Kidney capillary endothelial cell (primary cell): ENCODE measurements around the gene RFX2.
A peak's percentile ranks its signal among the peaks of the same experiment; 100 is the strongest.

ENCODE experiments used
- DNase-seq: peaks from one replicate; pipeline ENCODE4 v3.0.0-alpha.2; 2018; ENCODE audit warnings: low spot score

RFX2 gene

DNA sequence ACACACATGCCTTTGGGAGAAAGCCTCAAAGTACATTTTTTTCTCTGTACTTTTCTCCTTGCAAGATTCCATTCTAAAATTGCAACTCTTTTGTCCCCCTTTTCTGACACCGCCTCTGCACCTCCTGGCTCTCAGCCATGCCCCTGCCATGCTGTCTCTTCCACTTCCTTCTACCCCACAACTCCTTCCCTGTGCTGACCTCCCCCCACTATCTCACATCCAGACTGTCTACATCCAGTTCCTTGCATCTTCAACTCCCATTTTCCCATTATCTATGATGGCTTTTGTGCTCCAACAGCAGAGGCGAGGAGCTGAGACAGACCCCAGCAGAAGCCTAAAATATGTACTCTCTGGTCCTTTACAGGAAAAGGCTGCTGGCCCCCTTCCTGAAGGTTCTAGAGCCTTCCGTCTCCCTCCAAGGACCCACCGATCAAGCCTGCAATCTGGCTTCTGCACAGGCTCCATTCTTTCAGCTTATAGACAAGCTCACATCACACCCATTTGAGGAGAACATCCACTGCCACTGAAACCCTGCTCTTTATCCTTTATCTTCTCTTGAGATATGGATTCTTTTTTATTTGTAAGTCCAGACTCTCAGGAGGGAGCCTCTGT is 50.2 kb downstream of the RFX2 start:
- DNase-seq = no peak

DNA sequence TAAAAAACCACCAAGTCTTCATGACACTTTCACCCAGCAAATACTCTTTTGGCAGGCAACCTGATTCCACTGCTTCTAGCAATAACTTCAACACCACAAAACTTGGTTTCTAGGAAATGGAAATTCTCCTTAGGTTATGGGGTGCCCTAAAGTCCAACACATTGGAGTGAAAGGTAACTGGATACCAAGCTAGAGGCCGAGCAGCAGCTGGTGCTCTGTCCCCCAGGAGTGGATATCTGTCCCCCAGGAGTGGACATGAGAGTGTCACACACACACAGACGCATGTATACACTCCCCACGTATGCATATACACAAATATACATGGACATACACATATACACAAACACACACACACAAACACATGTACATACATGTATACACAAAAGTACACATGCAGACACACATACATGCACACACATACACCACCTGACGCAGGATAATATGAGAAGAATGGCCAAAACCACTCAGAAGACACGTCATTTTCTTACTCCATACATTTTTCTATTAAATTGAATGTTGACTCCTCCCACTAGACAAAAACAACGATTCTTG is 50.8 kb downstream of the RFX2 start:
- no peak for DNase-seq

DNA sequence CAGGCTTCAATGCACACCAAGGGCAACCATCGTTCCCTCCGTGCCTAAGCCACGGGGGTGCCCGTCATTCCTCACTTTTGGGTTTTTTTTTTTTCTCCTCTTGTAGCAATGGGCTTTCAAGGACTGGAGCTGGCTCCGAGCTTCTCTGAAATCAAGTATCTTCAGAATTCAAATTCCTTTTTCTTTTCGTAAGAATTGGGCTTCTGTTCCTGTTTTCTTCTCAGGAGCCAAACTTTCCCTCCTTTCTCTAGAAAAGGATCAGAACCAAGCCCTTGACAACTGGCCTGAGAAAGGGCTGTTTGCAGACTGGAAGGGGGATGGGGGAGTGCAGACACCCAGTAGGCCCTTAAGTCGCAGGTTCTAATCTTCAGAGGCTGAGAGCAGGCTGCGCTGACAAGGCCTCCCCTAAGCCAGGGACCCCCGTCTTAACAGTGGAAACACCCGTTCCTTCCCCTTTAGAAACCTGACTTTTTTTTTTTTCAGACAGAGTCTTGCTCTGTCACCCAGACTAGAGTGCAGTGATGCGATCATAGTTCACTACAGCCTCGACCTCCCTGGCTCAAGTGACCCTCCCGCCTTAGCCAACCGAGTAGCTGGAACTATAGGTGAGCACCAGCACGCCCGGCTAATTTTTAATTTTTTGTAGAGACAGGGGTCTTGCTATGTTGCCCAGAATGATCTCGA is 51.6 kb downstream of the RFX2 start:
- no peak for DNase-seq

DNA sequence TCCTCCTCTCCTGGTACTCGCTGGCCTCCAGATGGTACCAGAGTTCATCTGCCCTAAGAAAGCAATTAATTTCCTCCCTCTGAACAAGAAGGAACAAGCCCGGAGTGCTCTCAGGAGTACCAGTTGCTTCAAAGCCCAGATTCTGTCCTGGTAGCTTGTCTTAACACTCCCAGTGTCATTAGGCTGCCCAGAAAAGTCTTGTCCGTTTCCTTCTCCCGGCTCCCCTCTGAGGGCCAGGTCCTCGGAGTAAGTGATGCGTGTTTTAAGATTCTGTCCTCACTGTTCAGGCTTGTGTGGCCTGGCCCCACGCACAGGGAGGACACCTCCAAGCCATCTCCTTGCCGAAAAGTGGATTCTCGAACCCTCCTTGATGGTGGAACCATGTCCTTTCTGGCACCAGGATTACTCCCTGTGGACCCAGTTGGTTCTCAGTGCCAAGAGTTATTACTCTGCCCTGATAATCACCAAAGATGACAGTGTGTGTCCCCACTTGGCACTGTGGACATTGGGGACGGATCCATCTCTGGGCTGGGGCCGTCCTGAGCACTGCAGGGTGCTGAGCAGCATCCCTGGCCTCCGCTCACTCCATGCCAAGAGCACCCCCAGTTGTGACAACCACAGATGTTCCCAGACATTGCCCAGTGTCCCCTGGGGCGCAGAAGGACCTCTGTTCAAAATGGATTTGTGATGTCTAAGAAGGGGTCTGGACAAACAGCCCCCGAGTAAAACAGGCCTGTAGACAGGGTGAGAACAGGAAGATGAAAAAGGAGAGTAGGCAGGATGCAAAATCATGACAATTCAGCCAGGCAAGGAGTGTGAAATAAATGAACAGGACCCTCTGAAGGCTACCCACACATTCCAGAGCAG is 52.4 kb downstream of the RFX2 start:
- no peak for DNase-seq

DNA sequence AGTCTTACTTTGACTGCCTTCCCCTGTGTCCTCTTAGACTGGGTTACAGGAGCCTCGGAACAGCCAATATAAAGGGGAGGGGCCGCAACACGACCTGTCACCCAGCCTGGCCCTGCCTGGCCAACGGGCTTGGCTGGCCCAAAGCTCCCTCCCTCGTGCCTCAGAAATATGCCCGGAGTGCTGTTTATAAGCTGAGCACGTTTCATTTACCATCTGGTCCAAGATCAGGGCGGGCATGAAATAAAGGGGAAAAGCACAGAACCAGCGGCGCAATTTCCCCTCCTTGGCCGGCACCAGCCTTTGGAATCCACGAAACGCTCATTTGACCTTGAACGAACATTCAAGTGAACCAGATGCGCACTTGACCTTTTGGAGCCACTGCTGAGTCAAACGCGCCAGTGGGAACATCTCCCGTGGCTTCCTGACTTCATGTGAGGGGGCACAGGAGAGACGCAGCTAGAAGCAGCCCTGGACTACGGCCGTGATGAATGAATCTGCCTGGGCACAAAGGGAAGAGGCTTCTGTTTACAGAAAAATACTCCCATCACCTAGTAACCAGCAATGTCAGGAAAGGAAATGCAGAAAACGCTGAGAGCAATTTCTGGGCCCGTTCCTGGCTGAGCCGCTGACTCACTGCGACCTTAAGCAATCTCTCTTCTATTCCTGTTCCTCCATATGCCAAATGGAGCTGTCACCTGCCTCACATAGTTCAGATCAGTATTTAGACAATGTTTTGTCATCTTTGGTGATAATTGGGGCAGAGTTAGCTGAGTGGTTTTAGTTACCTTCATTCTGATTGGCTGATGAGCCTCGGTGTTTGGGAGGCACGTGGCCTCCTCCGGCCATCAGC is 53.3 kb downstream of the RFX2 start:
- peak; percentile 93 for DNase-seq

DNA sequence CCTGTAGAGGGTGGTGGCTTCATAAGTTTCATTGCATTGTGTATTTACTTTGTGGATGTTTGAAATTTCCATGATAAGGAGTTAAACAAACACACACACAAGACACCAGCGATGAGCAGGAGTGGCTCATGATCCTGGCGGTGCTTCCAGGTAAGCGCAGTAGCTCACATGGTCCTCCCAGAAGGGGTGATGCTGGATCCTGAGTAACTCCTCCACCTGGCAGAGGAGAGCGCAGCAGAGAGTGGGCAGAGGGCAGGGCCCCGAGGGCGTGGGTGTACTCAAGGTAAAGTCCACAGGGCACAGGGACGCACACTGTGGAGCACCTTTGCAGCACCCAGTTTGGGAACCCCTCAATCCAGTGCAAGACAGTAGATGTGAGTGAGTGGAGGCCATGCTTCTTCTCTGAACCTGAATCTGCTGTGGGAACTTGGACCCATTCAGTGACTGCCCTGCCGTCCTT is 54.0 kb downstream of the RFX2 start:
- no peak for DNase-seq

DNA sequence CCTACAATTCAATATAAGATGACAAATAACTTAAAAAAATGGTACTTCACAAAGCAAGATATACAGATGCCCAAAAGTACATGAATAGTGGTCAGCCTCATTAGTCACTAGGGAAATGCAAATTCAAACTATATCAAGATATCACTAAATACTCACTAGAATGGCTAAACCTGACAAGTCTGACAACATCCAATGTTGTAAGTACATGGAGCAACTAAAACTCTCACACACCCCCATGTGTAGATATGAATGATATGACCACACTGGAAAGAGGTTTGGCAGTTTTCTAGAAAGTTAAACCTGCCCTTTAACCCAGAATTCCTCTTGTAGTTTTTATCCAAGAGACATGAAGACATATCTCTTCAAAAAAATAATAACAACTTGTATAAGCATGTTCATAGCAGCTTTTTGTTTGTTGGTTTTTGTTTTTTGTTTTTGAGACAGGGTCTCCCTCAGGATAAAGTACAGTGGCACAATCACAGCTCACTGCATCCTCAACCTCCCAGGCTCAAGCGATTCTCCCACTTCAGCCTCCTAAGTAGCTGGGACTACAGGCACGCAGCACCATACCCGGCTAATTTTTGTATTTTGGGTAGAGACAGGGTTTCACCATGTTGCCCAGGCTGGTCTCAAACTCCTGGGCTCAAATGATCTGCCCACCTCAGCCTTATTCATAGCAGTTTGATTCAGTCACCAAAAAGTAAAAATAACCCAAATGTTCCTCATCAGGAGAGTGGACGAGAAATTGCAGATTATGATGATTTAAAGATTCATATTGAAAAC is 55.1 kb downstream of the RFX2 start:
- DNase-seq = no peak

DNA sequence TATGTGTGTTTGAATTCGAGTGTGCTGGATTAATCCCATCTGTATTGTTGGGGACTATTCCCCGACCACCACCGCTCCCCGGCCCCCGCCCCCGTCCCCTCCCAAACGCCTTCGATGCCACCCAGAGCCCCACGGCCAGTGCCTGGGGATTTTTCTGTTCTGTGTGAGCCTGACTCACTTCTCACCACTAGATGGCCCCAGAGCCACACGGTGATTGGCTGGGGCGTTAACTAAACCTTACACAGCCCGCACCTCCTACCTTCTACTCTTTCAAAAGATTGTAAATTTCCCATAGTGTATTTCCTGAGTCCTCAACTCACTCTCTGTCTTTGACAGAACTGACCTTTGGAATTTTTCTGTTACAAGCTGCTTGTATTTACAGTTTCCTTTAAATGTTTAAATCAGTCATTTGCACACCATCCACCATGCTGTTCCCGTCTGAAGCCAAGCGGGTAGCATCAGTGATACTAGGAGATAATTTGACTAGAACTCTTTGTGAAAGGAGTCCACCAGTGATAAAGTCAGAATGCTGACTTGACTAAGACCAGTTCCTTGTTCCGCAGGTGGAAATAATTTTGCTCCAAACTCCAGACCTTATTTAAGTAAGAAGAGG is 61.4 kb downstream of the RFX2 start:
- no peak for DNase-seq

DNA sequence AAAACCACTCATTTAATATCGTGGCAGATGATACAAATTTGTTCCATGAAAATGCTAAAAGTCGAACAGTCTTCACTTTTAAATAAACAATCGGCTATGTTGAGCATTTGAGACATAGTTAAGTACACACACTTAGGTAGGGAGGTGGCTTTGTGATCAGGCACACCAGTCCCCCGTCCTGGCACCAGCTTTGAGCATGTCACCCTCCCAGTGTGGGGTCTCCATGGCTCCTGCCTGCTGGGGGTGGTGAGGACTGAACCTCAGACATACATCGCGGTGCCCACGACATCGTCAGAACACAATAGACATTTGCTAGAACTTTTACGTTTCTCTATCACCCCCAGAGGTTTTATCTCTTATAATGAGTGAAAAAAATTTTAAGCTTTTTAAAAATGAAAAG is 62.0 kb downstream of the RFX2 start:
- DNase-seq = no peak

DNA sequence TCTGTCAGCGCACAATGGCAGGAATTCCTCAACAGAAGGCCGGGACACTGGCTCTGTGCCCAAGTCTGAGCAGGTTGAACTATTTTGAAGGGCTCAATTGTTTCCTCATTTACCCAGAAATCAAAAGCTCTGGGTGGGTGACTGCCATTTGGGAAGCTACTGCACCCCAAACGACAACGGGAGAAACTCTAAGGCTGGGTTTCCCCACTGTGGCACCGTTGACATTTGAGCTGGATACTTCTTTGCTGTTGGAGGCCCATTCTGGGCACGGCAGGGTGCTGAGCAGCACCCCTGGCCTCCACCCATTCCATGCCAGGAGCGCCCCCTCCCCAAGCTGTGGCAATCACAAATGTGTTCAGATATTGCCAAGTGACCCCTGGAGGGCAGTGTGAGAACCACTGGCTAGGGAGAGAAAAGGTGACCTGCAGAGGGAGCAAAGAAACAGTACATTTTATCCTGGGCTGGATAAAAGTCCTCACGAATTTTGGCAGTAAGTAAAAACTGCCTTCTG is 62.5 kb downstream of the RFX2 start:
- no peak for DNase-seq

DNA sequence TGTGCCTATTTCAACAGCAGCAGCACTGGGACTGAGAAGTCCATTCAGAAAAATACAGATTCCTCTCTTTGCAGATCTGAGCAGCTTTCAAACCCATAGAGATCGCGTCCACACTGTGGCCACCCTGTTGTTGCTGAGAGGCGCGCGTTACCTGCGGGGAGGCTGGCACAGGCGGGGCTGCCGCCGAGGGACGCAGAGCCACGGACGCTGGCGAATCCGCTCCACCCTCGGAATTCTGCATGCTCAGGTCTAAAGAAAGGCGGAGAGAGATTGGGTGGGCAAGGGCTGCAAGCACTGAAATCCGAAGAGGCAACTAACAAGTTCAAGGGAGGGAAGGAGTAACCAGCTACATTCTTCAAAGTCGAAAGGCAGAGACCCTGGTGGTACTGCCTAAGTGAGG is 63.0 kb downstream of the RFX2 start:
- DNase-seq = no peak

DNA sequence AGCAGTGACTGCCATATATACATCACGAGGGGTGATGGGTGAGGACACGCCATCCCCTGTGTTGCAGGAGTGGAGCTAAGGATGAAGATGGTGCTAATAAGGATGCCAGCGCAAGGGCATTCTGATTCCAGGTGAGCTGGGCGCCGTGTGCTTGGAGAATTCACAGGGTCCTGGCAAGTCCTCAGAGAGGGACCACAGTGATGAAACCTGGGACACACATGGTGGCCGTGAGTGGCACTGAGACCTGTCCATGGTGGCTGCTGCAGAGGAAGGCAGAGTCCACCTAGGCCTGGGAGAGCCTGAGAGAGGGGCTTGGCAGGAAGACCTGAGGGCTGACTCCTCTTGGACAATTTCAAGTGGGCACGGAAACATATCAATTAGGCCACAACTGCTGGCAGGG is 65.2 kb downstream of the RFX2 start:
- DNase-seq = no peak

DNA sequence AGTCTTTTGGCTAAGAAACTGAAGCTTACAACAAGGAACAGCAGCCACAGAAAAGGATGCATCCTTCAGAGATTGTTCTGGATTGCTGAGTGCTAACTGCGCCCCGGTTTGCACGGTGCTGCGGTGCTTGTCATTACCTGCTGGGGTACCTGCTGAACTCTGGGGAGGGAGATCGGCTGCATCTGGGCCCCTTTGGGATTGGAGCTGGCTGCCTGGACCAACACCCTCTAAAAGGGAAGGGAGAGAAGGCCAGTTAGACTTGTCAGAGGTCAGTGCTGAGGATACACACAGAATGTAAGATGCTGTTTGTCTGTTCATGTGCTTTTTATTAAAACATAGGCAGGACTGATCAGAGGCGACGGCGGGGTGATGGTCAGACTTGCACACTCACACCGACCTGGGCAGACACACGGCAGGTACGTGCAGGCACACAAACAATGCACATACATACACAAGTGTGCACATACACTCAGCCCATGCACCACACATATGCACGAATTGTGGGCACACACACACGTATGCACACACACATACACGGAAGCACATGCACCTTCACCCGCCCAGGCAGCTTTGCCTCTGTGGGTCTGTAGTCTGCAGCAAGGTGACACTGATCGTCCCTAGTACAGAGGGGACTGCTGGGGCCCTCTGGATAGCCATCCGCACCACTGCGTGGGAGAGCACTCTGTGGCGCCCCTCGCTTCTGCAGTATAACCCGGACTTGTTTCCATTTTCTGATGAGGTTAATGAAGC is 66.1 kb downstream of the RFX2 start:
- DNase-seq = no peak

DNA sequence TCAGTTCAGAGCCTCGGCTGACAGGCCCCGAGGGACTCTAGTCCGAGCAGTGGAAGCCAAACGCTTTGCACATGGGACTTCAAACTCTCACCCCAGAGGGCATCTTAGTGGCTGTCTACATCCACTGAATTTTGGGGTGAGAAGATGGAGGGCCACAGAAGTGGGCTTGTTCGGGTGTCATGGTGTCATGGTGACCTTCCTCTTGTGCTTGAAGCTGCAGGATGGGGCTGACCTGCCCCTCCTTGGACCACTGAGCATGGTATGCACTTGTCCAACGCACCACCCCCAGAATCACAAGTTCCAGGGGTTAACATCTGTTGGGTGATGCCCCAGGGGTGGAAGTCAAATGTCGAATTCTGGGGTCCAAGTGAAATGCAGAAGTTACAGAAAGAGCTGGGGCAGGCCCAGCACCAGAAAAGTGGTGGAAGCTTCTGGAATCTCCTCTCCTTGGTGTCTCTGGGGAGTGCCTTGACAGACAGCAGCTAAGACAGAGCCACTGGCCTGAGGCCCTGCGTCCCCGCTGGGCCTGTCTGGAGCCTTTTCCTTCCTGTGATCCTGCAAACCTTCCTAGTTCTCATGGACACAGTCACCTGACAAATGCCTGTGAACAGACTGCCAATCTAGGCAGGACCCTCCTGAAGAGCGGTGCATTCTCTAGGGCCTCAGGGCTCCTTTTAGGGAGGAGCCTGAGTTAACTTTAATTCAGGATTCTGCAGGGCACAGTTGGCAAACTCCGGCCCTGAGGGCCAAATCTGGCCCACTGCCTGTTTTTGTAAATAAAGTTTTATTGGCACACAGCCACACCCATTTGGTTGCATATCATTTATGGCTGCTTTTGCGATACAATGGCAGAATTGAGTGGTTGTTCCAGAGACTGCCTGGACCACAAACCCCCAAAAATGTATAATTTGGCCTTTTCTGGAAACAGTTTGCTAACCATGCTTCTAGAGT is 67.2 kb downstream of the RFX2 start:
- DNase-seq = no peak

DNA sequence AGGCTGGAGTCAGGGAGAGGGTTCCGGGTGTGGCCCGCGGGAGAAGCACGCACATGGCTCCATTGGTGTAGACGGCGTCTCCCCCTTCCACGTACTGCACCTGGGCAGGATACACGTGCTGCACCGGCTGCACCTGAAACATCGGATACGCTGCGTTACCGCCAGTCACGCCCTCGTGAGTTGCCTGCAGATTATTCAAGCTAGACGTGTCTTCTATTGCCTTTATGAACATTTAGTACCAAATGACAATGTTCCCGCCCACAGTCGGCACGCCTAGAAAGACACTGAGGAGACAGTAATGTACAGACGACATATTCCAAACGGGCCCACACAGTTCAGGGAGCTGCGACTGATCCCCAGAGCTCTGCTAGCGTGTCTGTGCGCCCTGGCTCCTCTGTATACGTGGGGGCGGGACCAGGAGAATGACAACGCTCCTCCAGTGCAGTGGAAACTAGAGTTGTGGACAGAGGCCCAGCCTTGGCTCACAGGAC is 68.3 kb downstream of the RFX2 start:
- no peak for DNase-seq

DNA sequence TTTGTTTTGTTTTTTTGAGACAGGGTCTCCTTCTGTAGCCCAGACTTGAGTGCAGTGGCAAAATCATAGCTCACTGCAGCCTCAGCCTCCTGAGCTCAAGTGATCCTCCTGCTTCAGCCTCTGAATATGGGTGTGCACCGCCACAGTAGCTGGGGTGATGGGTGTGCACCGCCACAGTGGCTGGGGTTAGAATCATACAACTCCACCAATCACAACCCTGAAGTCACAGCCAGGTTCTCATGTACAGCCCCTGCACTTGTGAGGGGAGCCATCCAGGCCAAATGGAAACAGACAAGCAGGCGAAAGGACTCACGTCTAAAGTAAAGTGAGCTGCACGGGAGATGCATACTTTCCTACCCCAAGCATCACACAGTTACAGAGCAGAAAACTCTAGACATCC is 69.2 kb downstream of the RFX2 start:
- DNase-seq = no peak

DNA sequence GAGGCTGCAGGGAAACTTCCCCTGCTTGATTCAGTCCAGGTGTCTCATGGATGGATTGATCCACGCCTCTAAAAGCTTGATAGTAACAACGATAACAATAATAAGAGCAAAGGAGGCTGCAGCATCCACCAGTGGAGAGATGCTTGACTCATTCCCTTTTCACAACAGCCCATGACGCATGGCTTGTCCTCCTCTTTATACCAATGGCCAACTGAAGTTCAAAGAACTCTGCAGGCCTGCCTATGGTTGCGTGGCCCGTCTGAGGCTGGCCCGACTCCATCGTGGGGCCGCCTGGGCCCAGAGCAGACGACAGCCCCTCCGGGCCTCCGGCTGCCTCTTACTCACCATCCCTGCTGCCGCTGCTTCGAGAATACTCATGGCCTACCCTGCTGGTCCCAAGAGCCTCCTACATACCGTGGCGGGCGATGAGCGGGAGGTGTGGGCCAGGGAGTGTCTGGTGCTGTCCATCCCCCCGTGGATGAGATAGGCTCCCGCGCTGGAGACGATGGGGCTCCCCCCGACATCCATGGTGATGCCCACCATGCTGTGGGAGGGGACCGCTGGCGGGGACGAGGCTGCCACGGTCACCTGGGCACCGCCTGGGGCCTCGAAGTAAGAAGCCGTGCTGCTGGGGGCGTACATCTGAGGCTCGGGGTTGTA is 70.6 kb downstream of the RFX2 start:
- DNase-seq = no peak
